EH (cell line): ENCODE measurements around the gene DTHD1.

Experiments used
- DNase-seq: peaks from one replicate; pipeline ENCODE4 v3.0.0-alpha.2; 2015; ENCODE audit warnings: low read depth

DTHD1 gene

DNA sequence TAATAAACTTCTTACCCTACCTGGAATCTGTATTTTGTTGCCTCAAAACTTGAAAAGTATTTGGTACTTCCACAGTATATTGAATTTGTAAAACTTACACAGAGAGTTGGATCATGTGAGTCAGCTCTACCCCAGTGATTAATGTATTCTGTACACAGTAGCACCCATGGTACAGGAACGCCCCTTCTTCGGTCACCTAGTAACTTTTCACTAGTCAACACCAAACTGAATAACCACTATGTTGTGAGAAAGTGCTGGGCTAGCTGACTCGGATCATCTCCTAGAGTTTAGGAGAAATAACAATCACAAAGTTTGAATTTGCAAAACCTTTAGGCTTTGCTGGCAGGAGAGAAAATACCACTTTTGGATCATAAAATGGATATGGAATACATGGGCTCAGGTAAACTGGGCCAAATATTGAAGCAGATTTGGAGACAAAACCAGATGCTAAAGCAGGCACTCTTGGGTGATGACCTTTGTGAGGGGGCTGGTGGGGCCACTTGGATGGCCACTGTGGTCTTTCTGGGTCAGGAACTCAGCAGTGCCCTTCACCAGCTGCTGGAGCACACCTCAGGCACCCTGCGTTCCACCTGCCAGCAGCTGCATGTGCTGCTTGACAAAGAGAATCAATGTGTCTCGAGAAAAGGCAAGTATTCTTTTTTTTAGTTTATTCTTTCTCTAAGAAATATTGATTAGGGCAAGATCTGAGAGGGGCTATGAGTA lies at the start of gene DTHD1:
TSS of gene DTHD1 (plus strand) at position 233 of the 723 bp plus-strand sequence. CDS start at position 376, 143 bp downstream.
- DNase-seq: no peak

GRCh38 chr4:36233567-36234266 lies 47.7 kb upstream of the DTHD1 start:
- DNase-seq: no peak

- no peak for DNase-seq
Observed at GRCh38 chr4:36235306-36235705, 46.1 kb upstream of the DTHD1 start.

- DNase-seq: no peak
Observed at GRCh38 chr4:36236159-36236558, 45.3 kb upstream of the DTHD1 start.

GRCh38 chr4:36237366-36238313 lies 43.8 kb upstream of the DTHD1 start:
- DNase-seq: no peak

GRCh38 chr4:36241771-36242170 lies 39.6 kb upstream of the DTHD1 start:
- no peak for DNase-seq

DNA sequence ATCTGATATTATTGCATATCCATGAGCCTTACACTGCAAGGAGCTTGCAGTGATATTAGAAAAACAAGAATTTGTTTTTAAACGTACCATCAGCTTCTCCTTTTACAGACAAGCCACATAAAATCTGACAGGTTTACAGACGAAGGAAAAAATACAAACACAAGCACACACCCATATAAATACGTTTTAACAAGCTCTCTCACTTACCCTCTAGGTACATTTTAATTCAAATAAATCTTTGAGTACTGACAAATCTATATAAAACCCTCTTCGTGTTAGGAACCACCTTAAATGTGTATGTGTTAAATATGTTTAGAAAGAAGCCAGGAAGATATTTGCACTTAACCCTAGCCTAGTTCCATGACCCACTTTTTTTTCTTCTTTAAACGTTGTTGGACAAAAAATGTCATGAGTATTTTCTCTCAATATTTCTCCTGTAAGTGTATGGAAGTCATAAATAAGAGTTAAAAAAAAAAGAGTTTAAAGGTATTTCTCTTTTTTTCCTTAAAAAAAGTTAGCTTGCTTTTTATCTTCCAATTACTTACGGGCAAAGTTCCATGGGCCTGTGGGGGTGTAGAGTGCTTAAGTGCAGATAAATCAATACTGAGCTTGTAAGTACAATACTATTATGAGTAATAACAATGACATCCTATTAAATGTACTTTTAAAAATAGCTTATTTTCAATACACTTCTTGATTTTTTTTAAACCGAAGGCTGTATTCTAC lies 38.6 kb upstream of the DTHD1 start:
- no peak for DNase-seq

- no peak for DNase-seq
Observed at GRCh38 chr4:36243355-36244256, 37.8 kb upstream of the DTHD1 start.

DNA sequence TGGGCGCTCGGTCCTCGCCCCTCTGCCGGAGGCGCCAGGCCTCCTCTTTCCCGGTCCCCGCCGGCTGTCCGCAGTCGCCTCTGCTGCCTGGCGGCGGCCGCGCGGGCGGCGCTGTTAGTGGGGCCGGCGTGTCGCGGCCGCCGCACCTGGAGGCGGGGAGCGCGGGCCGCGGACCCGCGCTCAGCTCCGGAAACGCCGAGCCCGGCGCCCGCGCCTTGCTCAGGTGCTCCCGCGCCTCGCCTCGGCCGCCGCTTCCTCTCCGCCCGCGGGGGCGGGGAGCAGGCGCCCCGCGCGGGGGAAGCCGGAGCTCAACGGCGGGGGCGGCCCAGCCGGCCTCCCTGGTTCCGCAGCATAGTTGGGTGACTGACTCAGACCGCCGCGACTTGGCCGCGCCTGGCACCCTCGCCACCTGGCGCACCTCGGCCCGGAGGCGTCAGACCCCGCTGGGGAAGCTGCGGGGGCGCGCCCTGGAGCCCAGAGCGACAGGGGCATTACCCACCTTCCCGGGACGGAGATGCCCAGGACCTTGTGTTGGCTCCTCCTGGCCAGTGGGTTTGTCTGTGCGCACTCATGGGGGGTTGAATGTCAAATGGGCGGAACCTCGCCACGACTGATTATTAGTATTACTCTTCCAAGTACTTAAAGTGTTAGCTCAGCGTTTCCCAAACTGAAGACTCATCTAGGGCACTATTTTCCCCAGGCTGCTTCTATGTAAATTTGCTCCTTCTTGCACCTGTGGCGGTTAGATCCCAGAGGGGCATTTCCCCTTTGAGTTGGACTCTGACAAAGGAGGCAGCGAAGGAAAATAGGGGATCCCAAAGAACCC lies 36.9 kb upstream of the DTHD1 start, which contains the start of gene ARAP2:
TSS of gene ARAP2 (minus strand) at position 258 of the 826 bp plus-strand sequence. CDS start 15,028 bp downstream, outside the sequence.
- DNase-seq: no peak

GRCh38 chr4:36249610-36250009 lies 31.8 kb upstream of the DTHD1 start:
- DNase-seq: no peak

- no peak for DNase-seq
Observed at GRCh38 chr4:36251983-36252382, 29.4 kb upstream of the DTHD1 start.

DNA sequence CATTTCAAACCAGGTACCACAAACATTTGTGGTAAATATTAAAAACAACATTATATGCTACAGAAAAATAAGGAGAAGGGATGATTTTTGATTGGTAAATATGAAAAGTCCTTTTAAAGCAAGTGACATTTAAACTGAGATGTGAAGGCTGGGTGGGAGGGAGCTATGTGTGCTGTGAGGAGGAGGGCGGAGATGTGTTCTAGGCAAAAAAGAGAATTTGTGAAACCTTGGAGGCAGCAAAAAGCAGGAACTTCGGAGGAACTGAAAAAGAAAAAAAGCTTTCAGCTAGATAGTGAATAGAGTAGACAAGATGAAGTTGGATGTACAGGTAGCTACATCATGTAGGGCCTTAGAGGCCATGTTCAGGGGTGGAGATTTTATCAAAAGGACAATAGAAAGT lies 27.0 kb upstream of the DTHD1 start:
- DNase-seq: no peak

DNA sequence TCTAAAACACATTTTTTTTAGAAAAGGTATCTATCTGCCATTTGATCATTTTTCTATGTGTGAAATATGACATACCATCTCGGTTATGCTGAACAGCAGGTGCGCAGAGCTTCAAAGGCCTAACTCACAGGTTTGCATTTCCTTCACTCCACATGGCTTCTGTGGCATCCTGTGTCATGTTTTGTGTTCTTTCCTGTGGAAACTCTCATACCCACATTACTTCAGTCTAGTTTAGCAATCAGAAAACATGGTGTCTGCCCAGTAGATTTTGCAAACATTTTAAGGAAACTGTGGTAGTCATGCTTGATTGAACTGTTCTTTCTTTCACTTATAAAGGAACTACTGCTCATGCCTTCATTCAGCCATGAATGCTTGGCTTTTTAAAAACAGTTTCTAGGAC lies 25.8 kb upstream of the DTHD1 start:
- DNase-seq: no peak

GRCh38 chr4:36256398-36256891 lies 25.0 kb upstream of the DTHD1 start:
- DNase-seq: no peak

DNA sequence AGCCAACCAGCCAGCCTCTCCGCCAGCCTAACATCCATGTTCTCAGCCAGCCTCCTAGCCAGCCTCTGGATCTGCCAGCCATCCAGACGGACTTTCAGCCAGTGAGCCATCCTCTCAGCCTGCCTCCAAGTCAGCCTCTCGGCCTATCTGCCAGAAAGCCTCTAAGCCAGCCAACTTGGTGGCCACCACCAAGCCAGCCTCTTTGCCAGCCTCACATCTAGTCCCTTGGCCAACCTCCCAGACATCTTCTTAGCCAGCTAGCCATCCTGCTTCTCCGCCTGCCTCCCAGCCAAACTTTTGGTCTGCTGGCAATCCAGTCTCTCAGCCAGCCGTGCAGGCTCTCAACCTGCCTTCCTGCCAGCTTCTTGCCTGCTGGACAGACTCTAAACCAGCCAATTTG lies 20.7 kb upstream of the DTHD1 start:
- no peak for DNase-seq

DNA sequence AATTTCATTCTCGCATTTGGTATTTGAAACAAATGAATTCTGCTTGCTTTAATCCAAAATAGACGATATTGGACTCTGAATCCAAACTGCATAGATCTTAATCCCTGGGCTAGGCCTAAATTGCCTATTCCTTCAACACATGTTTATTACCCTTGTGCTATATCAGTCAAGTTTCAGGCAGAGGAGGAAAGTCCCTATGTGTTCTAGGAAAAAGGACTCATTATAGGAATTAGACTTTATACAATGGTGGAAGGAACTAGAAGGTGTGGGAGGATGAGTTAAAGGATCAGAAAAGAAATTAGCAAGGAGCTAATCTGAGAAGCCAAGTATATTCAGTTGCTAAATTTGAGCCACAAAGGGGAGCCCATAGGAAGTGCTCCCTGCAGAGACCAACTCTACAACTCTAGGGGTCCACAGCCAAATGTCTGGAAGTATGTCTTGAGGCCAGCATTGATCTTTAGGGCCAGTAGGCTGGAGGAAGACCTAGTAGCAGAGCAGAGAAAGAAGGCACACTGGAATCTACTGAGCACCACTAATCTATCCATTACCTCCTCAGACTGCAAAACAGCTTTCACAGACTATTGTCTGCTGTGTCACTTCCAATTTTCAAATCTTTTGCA lies 17.1 kb upstream of the DTHD1 start:
- DNase-seq: no peak

GRCh38 chr4:36267486-36268268 lies 13.7 kb upstream of the DTHD1 start:
- DNase-seq: no peak

DNA sequence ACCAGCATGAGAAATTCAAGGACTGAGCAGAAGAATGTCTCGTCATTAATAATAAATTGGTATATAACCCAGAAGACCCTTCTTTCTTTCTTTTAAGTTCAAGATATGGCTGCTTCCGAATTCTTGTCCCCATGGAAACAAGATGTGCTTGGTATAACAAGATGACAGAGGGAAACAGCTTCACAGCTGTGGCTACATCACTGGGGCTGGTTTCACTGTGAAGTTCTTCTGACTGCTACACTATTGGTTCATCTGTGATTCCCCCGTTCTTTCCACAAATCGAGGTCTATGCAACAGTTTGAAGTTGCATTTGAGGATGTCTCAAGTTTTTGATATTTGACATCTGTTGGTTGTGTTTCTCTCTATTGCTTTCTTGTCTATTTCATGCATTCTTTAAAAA lies 12.3 kb upstream of the DTHD1 start:
- no peak for DNase-seq
